Ishikawa (cell line): ENCODE data around the gene CXCR4.
A peak's percentile ranks its signal among the peaks of the same experiment; 100 is the strongest.

Experiments
- CEBPB ChIP-seq: IDR thresholded peaks from 2 replicates; pipeline ENCODE4 v1.6.1; 2012
- CREB1 ChIP-seq: IDR thresholded peaks from 2 replicates; pipeline ENCODE4 v1.6.1; 2012; ENCODE audit warnings: low read depth
- EGR1 ChIP-seq: IDR thresholded peaks from 2 replicates; pipeline ENCODE4 v1.6.1; 2012
- EP300 ChIP-seq: IDR thresholded peaks from 2 replicates; pipeline ENCODE4 v1.6.1; 2012; ENCODE audit warnings: borderline replicate concordance
- FOXM1 ChIP-seq: IDR thresholded peaks from 2 replicates; pipeline ENCODE4 v1.6.1; 2012; ENCODE audit warnings: low read depth, borderline replicate concordance
- NFIC ChIP-seq: IDR thresholded peaks from 2 replicates; pipeline ENCODE4 v1.6.1; 2012
- RAD21 ChIP-seq: IDR thresholded peaks from 2 replicates; pipeline ENCODE4 v1.6.1; 2012; ENCODE audit warnings: low read depth
- REST ChIP-seq: IDR thresholded peaks from 2 replicates; pipeline ENCODE4 v1.6.1; 2012; ENCODE audit warnings: low read depth, mild to moderate bottlenecking
- TAF1 ChIP-seq: IDR thresholded peaks from 2 replicates; pipeline ENCODE4 v1.6.1; 2012; ENCODE audit warnings: low read depth, mild to moderate bottlenecking
- TCF12 ChIP-seq: IDR thresholded peaks from 2 replicates; pipeline ENCODE4 v1.6.1; 2012; ENCODE audit warnings: low read depth
- TEAD4 ChIP-seq: IDR thresholded peaks from 2 replicates; pipeline ENCODE4 v1.6.1; 2012
- USF1 ChIP-seq: IDR thresholded peaks from 2 replicates; pipeline ENCODE4 v1.6.1; 2012
- YY1 ChIP-seq: IDR thresholded peaks from 2 replicates; pipeline ENCODE4 v1.6.1; 2012; ENCODE audit warnings: low read depth
- ZBTB7A ChIP-seq: IDR thresholded peaks from 2 replicates; pipeline ENCODE4 v1.6.1; 2012; ENCODE audit warnings: low read depth
- TF ChIP-seq, protein P1 (sequence below): IDR thresholded peaks from 2 replicates; pipeline ENCODE4 v1.6.1; 2012

CXCR4 gene

GRCh38 chr2:136118819-136119716 lies 1.1 kb upstream of the CXCR4 start:
- TF ChIP-seq ZBTB7A = peak; percentile 52; the same call in 1 of the 2 replicates
- TF ChIP-seq, protein P1, sequence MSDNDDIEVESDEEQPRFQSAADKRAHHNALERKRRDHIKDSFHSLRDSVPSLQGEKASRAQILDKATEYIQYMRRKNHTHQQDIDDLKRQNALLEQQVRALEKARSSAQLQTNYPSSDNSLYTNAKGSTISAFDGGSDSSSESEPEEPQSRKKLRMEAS = no peak

DNA sequence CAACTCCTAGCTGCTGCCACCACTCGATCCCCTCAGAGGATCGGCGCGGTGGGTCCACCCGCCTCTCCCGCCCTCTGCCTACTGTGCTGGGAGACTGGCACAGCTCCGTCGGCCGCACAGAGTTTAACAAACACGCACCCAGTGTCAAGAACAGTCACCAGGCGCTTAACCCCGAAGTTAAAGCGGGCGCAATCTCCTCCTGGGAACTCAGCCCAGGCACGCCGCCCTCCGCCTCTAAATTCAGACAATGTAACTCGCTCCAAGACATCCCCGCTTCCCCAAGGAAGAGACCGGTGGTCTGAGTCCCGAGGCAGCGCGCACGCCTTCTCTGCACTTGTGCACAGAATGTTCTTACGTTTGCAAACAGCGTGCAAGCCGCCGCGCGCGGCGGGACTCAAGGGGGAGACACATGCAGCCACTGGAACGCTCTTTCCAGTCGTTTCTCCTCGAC lies 533 bp downstream of the CXCR4 start:
- TF ChIP-seq, protein P1 = peak; percentile 42; the same call in 1 of the 2 replicates
- no peak for TF ChIP-seq TCF12

- TF ChIP-seq EGR1 (peak; percentile 87), ZBTB7A (no peak), CEBPB (no peak), CREB1 (no peak), REST (no peak), TEAD4 (no peak)
These were observed 1.0 kb downstream of the CXCR4 start for GRCh38 chr2:136116813-136117390.

DNA sequence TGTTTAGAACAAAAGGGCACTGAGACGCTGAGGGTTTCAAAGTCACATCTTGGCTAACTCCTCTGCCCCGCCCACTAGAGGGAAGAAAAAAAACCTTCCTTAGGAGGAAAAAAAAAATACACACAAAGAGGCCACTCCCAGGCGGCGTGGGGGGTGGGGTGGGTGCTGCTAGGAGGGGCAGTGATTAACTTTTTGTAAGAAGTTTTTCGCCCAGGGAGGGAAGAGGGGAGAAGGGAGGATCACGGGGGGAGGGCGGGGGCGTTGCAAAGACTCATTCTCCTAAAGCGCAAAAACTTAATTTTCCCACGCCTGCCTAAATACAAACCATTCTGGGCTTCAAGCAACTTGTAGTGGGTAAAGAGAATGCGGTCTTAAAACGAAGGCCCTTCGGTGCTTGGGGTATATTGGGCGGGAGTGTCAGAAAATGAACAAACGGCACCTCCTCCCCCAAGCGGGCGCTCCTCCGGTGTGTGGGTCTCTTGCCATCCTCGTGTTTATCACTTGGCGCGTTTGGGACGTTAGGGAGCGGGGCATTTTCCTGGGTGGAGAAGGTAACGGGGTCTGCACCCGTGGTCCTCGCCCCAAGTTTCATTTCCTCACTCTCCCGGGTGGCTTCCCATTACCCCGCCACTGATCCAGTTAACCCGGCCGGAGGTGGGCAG lies 1.7 kb downstream of the CXCR4 start:
- TF ChIP-seq USF1 (no peak), NFIC (no peak), YY1 (no peak), CREB1 (no peak)
- TF ChIP-seq, protein P1 = peak; percentile 63; the same call in 1 of the 2 replicates

DNA sequence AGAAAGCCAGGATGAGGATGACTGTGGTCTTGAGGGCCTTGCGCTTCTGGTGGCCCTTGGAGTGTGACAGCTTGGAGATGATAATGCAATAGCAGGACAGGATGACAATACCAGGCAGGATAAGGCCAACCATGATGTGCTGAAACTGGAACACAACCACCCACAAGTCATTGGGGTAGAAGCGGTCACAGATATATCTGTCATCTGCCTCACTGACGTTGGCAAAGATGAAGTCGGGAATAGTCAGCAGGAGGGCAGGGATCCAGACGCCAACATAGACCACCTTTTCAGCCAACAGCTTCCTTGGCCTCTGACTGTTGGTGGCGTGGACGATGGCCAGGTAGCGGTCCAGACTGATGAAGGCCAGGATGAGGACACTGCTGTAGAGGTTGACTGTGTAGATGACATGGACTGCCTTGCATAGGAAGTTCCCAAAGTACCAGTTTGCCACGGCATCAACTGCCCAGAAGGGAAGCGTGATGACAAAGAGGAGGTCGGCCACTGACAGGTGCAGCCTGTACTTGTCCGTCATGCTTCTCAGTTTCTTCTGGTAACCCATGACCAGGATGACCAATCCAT lies 2.7 kb downstream of the CXCR4 start:
- TF ChIP-seq YY1 = no peak
- TF ChIP-seq, protein P1 = no peak

- no peak for TF ChIP-seq USF1
- no peak for TF ChIP-seq TAF1
- no peak for TF ChIP-seq EP300
- no peak for TF ChIP-seq NFIC
- no peak for TF ChIP-seq FOXM1
- TF ChIP-seq CEBPB = no peak
- no peak for TF ChIP-seq EGR1
- no peak for TF ChIP-seq TCF12
- TF ChIP-seq, protein P1 = no peak
- no peak for TF ChIP-seq YY1
- TF ChIP-seq TEAD4 = no peak
These were observed 3.6 kb downstream of the CXCR4 start for GRCh38 chr2:136114382-136114781.

GRCh38 chr2:136113209-136113971 lies 4.6 kb downstream of the CXCR4 start:
- TF ChIP-seq NFIC = no peak
- TF ChIP-seq RAD21 = no peak
- TF ChIP-seq EP300 = no peak
- TF ChIP-seq USF1 = no peak
- TF ChIP-seq ZBTB7A = no peak
- TF ChIP-seq YY1 = no peak
- no peak for TF ChIP-seq TAF1
- no peak for TF ChIP-seq FOXM1
- TF ChIP-seq EGR1 = no peak
- TF ChIP-seq CREB1 = no peak
- TF ChIP-seq TCF12 = no peak
- TF ChIP-seq CEBPB = no peak
- no peak for TF ChIP-seq REST
- TF ChIP-seq, protein P1 = no peak
- no peak for TF ChIP-seq TEAD4
